ENCODE measurements around the gene PKM.

Gene PKM

GRCh38 chr15:72199721-72200212 lies 31.2 kb downstream of the PKM start:
- DNase-seq = peak; percentile 78 to 81

GRCh38 chr15:72199205-72199515 lies 31.8 kb downstream of the PKM start:
- DNase-seq = no peak

DNA sequence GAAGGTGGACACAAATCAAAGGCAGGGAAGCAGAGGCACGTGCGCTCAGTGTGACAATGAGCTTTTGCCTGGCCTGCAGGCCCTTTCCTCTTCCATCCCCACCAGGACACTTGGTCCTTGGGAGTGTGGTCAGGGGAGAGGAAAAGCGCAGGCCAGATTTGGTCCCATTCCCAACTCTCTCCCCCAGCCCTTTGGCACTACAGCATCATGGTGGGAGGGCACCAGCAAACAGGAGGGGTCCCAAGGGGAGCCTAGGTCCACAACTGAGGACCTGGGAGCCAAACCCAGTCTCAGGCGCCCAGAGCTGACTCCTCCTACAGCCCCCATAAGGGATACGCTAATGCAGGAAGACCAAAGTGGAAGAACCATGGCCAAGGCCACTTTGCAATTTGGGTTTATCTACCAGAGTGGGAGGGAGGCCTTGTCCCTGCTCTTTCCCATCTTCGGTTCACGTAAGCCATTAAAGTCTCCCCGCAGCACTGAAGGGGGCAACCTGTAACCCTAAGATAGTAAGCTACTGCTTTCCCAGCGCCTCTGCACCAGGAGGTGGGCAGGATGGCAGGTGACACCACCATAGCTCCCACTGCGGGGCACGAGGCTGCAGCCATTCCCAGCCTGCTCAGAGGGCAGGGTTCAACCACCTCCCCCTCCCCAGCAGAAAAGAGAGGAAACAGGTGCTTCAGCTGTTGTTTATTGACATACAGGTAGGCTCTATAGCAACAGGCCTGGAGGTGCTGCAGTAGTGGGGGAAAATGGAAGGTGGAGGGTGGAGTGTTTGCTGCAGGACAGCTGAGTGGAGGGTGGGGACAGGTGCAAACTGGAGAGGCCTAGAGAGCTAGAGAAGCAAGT lies 32.4 kb downstream of the PKM start:
- DNase-seq = no peak

DNA sequence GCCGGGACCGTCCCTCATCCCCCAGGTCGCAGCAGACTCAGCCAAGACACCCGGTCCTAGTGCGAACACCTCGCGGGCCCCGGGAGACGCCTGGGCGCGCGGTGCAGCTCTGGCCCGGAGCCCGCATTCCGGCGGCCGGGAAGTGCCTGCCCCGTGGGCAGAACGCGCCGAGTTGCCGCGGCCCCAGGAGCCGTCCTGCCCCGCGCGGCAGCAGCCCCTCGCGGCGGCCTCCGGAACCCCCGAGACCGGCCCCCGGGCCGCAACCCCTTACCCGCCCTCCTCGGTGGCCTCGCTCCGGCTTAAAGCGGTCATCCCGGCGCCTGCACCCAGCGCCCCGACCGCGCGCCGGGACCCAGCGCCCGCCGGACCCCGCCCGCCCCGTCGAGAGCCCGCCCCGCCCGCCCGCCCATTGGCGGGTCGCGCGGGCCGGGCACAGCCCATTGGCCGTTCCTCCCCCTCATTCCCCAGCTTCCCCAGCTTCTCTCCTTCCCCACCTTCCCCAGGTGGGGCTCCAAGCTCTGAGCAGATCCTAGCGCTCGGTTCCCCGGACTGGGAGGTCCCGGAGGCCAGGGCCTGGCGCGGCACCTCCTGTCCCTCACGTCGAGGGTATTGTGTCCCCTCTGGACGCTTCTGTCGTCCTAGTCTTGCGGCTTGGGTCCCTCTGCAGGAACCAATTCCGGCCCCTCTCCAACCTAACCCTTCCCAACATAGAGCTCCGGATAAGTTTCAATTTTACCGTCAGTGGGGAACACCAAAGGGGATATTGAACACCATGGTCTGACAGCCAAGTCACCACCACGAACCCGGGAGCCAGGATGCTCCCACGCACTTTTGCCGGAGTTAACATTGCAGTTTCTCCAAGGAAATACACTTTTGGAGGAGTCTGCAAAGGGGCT lies 33.3 kb downstream of the PKM start, which contains the start of gene GRAMD2A:
GRAMD2A (minus strand) TSS at position 328 of the 896 bp plus-strand sequence.
- peak; percentile 60 to 67 for DNase-seq

- no peak for DNase-seq
These were observed 33.9 kb downstream of the PKM start for GRCh38 chr15:72197041-72197459.

DNA sequence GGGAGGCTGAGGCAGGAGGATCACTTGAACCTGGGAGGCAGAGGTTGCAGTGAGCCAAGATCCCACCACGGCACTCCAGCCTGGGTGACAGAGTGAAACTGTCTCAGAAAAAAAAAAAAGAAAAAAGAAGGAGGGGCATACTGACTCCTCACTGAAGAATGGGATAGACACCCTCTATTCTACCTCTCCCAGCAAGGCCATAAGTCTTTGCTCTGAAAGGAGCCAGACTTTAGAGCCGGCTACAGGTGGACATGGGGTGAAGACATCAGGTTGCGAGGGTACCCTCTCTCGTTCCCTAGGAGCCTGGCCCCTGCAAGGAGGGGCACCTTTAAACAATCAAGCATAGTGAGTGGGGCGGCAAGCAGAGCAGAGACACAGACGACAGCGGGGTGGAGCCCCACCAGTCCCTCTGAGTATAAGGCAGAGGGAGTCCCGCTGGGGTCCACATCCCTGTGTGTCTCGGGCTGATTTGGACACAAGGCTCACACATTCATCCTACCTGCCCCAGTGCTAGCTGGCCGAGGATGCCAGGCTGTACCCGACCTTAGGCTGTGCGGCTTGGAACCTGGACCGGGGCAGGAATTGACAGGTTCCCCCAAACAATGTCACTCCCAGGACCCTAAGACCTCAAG lies 34.5 kb downstream of the PKM start:
- no peak for DNase-seq

GRCh38 chr15:72195101-72195511 lies 35.9 kb downstream of the PKM start:
- no peak for DNase-seq

GRCh38 chr15:72193836-72194396 lies 37.1 kb downstream of the PKM start:
- DNase-seq = no peak

DNA sequence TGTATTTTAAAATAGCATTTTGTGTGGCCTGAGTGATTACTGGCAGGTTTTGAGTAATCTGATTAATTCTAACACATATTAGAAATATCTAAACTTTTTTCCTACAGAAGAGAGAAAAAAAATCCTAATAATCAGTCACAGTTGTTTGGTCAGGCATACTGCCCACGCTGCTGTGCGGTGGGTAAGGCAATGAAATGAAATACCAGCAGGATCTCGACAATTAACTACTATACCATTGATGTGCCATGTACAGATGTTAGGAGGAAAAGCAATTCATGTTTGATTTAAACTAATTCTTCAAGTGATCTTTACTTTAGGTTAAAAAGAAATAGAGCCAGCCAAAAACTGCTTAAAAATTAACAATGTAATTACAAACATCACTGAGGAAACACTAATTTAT lies 38.6 kb downstream of the PKM start:
- no peak for DNase-seq

- no peak for DNase-seq
These were observed 41.6 kb downstream of the PKM start for GRCh38 chr15:72189250-72189902.

GRCh38 chr15:72184165-72184811 lies 46.7 kb downstream of the PKM start:
- no peak for DNase-seq

DNA sequence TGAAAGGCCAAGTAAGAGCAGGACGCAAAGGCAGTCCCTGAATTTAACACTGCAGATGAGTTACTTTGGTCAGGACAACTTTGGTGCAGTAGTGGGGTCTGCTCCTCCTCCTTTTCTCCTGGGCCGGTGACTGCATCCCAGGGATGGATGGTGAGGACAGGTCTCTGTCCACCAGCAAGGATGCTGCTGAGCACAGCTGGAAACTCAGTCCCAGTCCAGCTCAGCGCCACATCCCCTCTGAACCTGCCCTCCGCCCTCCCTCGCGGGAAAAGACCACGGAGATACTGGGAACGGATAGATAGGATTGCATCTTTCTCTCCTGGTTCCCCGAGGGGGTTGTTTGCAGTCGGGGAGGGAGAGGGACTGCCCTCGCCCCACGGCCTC lies 47.2 kb downstream of the PKM start:
- no peak for DNase-seq

DNA sequence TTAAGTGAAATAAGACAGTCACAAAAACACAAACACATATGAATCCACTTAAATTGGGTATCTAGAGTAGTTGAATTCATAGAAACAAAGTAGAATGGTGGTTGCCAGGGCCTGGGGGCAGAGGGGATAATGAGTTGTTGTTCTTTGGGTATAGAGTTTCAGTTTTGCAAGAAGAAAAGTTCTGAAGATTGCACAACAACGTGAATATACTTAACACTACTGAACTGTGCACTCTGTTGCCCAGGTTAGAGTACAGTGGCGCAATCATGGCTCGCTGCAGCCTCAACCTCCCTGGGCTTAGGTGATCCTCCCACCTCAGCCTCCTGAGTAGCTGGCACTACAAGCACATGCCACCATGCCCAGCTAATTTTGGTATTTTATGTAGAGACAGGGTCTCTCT lies 48.3 kb downstream of the PKM start:
- no peak for DNase-seq

DNA sequence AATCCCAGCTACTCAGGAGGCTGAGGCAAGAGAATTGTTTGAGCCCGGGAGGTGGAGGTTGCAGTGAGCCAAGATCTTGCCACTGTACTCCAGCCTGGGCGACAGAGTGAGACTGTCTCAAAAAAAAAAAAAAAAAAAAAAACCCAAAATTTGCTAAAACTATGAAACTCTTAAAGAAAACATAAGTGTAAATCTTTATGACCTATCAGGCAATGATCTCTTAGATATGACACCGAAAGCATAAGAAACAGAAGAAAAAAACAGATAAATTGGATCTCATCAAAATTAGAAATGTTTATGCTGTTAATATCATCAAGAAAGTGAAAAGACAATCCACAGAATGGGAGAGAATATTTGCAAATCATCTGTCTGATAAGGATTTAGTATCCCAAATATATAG lies 48.7 kb downstream of the PKM start:
- no peak for DNase-seq

GRCh38 chr15:72180761-72181324 lies 50.1 kb downstream of the PKM start:
- DNase-seq = no peak

- peak in 1 of 2 experiments; percentile 7 for DNase-seq
These were observed 50.9 kb downstream of the PKM start for GRCh38 chr15:72179950-72180581.

GRCh38 chr15:72178976-72179585 lies 51.9 kb downstream of the PKM start:
- no peak for DNase-seq

DNA sequence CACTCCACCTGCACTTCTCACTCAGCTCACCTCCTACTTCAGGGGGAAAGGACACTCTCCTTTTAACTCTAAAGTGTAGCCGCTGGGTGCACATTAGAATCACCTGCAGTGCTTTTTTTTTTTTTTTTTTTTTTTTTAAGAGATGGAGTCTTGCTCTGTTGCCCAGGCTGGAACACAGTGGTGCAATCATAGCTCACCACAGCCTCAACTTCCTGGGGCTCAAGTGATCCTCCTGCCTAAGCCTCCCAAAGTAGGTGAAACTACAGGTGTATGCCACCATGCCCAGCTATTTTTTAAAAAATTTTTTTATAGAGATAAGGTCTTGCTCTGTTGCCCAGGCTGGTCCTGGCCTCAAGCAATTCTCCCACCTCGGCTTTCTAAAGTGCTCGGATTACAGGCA lies 54.2 kb downstream of the PKM start:
- DNase-seq = no peak

- no peak for DNase-seq
These were observed 54.8 kb downstream of the PKM start for GRCh38 chr15:72176159-72176558.

- DNase-seq = no peak
These were observed 55.6 kb downstream of the PKM start for GRCh38 chr15:72175186-72176044.
